Stomach smooth muscle (tissue), 2 donors: Measurements from ENCODE around the gene CDR2L.
"Not testable (repeated sequence)": the region's sequence is repeated elsewhere in the genome, so short reads cannot be mapped to it uniquely, and the experiment has no call there.

Experiments used
- H3K27ac ChIP-seq: one replicate; pipeline ENCODE4 v1.7.0; 2013; ENCODE audit warnings: mild to moderate bottlenecking, low read length, inconsistent platforms
- H3K27me3 ChIP-seq, 2 donors: one replicate each; pipeline ENCODE4 v1.7.0; 2013; ENCODE audit warnings: low read length in 2 of 2; ENCODE audit not compliant: insufficient read depth in 2 of 2, control insufficient read depth in 1 of 2
- H3K36me3 ChIP-seq, 2 donors: one replicate each; pipeline ENCODE4 v1.7.0; 2013; ENCODE audit warnings: low read length in 2 of 2; ENCODE audit not compliant: control insufficient read depth in 2 of 2, insufficient read depth in 2 of 2
- H3K4me1 ChIP-seq: one replicate; pipeline ENCODE4 v1.7.0; 2013; ENCODE audit warnings: low read length; ENCODE audit not compliant: control insufficient read depth, insufficient read depth
- H3K4me3 ChIP-seq, 2 donors: one replicate each; pipeline ENCODE4 v1.7.0; 2013; ENCODE audit warnings: low read length in 2 of 2
- H3K9ac ChIP-seq, 2 donors: one replicate each; pipeline ENCODE4 v1.7.0; 2013; ENCODE audit warnings: low read length in 2 of 2, mild to moderate bottlenecking in 1 of 2
- H3K9me3 ChIP-seq, 2 donors: one replicate each; pipeline ENCODE4 v1.7.0; 2013; ENCODE audit warnings: low read length in 2 of 2; ENCODE audit not compliant: control insufficient read depth in 2 of 2
- donor health status: healthy.
- donor health status: Pancreatic carcinoma.

Gene CDR2L

GRCh38 chr17:75030161-75030560 is 42.7 kb downstream of the CDR2L start:
- Histone ChIP-seq H3K4me1 (peaks cover 28% of the 10 kb centered on the region), H3K4me3 (no peak overlapping the region), H3K9ac (no peak overlapping the region), H3K9me3 (no peaks in the 10 kb centered on the region), H3K36me3 (no peaks in the 10 kb centered on the region), H3K27me3 (no peaks in the 10 kb centered on the region), H3K27ac (no peak overlapping the region)

DNA sequence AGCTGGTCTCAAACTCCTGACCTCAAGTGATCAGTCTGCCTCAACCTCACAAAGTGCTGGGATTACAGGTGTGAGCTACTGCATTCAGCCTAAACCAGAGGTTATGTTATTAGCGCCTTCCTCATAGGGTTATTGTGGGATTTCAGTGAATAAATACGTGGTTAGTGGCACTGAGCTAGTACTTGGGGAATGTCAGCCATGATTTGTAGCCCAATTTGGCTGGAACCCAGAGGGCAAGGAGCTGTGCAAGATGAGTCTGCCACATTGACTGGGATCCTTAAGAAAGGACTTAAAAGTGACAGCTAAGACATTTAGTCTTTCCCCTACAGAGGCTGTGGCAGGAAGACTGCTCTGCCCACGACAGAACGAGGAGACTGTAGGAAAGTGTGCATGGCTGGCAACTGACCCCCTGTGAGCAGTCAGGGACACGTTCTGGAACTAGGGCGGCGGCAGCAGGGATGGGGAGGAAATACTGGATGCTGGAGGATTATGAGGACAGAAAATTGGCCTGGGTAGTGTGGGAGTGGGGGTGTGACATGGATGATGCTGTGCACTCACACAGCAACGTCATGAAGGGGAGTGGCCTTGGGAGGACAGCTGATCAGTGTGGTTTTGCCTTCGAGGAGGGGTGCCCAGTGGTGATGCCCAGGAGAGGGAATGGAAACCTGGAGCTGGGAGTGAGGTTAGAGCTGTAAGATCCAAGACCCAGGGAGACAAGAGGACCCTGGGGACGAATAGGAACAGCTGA is 44.7 kb downstream of the CDR2L start:
- Histone ChIP-seq H3K27me3 (no peaks in the 10 kb centered on the region), H3K9me3 (no peaks in the 10 kb centered on the region), H3K4me3 (peak overlapping the region; percentile 3 to 89), H3K9ac (peak overlapping the region; percentile 26 to 58), H3K27ac (peak overlapping the region; percentile 78), H3K4me1 (peaks cover 32% of the 10 kb centered on the region), H3K36me3 (no peaks in the 10 kb centered on the region)

GRCh38 chr17:75032720-75033280 is 45.4 kb downstream of the CDR2L start:
- Histone ChIP-seq H3K27me3 (no peaks in the 10 kb centered on the region), H3K27ac (peak overlapping the region; percentile 78), H3K9me3 (no peaks in the 10 kb centered on the region), H3K36me3 (no peaks in the 10 kb centered on the region), H3K4me3 (peak overlapping the region; percentile 35 to 89), H3K9ac (peak overlapping the region; percentile 55 to 93), H3K4me1 (peaks cover 32% of the 10 kb centered on the region)

GRCh38 chr17:75033346-75034235 is 46.2 kb downstream of the CDR2L start:
- peak overlapping the region; percentile 55 to 93 for H3K9ac ChIP-seq
- H3K4me1 ChIP-seq = peaks cover 32% of the 10 kb centered on the region
- peaks cover 0 to 6% of the 10 kb centered on the region in 2 donors for H3K36me3 ChIP-seq
- peak overlapping the region; percentile 94 for H3K27ac ChIP-seq
- H3K4me3 ChIP-seq = peak overlapping the region; percentile 78 to 89
- no peaks in the 10 kb centered on the region for H3K9me3 ChIP-seq
- H3K27me3 ChIP-seq = no peaks in the 10 kb centered on the region

- Histone ChIP-seq H3K4me3 (peak overlapping the region; percentile 78 to 89), H3K36me3 (peaks cover 7 to 13% of the 10 kb centered on the region in 2 donors), H3K27me3 (no peaks in the 10 kb centered on the region), H3K9ac (peak overlapping the region; percentile 85 to 93), H3K4me1 (peaks cover 32% of the 10 kb centered on the region), H3K9me3 (no peaks in the 10 kb centered on the region), H3K27ac (peak overlapping the region; percentile 94)
Measured at GRCh38 chr17:75034236-75034908, 46.9 kb downstream of the CDR2L start.

GRCh38 chr17:75036643-75037268 is 49.3 kb downstream of the CDR2L start:
- H3K36me3 ChIP-seq = peaks cover 26 to 32% of the 10 kb centered on the region in 2 donors
- H3K27ac ChIP-seq = peak overlapping the region; percentile 46
- H3K9me3 ChIP-seq = no peaks in the 10 kb centered on the region
- H3K9ac ChIP-seq = no peak overlapping the region
- peak overlapping the region in 1 of 2 donors; percentile 40 for H3K4me3 ChIP-seq
- no peaks in the 10 kb centered on the region for H3K27me3 ChIP-seq
- H3K4me1 ChIP-seq = peaks cover 32% of the 10 kb centered on the region

DNA sequence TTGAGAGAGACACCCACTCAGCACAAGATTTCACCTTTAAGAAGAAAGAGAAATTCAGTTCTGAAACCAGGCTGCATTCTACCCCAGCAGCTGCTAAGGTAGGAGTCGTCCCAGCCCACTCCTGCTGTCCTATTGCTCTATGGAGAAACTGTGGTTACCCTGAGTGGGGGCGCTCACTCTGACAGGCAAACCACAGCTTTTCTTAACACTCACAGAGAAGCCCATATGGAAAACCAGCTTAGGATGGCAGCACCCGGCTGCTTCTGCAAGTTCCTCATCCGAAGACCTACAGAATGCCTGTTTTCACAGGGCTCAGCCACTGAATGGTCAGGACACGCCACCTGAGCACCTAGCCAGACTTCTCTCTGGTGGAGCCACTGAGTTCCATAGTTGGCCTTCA is 51.8 kb downstream of the CDR2L start:
- no peak overlapping the region for H3K27ac ChIP-seq
- no peaks in the 10 kb centered on the region for H3K27me3 ChIP-seq
- no peaks in the 10 kb centered on the region for H3K9me3 ChIP-seq
- H3K4me1 ChIP-seq = peaks cover 11% of the 10 kb centered on the region
- peaks cover 31 to 37% of the 10 kb centered on the region in 2 donors for H3K36me3 ChIP-seq
- no peak overlapping the region for H3K9ac ChIP-seq
- H3K4me3 ChIP-seq = no peak overlapping the region

DNA sequence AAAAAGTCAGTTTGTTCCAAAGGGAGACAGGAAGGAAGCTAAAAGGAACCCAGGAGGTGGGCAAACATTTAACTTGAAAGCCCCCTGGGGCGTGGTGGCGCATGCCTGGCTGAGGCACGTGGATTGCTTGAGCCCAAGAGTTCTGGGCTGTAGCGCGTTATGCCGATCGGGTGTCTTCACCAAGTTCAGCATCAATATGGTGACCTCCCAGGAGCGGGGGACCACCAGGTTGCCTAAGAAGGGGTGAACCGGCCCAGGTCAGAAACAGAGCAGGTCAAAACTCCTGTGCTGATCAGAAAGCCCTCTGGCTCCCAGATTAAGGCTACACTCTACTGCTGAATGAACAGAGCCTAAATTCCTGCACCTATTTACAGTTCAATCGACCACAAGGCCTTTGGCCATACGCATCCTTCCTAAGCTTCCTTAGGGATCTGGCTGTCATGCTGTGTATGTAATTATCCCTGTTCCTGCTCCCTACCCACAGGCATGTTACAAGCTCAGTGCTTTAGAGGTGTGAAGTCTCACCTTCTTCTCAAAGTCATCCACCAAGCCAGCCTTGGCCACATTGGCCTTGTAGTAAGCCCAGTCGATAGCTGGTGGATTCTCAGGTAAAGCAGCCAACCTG is 54.3 kb downstream of the CDR2L start:
- Histone ChIP-seq H3K4me3 (no peak overlapping the region), H3K4me1 (peaks cover 4% of the 10 kb centered on the region), H3K27ac (no peak overlapping the region), H3K36me3 (peaks cover 31 to 37% of the 10 kb centered on the region in 2 donors), H3K9me3 (no peaks in the 10 kb centered on the region), H3K9ac (no peak overlapping the region), H3K27me3 (no peaks in the 10 kb centered on the region)

DNA sequence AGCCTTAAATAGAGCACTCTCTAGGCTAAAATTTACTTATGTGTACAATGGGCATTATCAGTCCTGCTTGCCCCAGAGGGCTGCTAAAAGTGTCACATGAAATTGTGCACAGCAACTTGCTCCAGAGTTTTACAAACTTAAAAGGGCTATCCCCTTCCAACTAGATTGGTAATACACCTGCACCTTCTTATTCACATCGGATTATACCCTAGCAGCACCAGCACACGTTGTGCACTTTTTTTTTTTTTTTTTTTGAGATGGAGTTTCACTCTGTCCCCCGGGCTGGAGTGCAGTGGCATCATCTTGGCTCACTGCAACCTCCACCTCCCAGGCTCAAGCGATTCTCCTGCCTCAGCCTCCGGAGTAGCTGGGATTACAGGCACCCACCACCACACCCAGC is 56.4 kb downstream of the CDR2L start:
- Histone ChIP-seq H3K4me1 (peaks cover 12% of the 10 kb centered on the region), H3K36me3 (peaks cover 29 to 30% of the 10 kb centered on the region in 2 donors)
- H3K27ac ChIP-seq = not testable (repeated sequence)

More for the DNA sequence above, 56.4 kb downstream of the CDR2L start:
- H3K27me3 ChIP-seq, H3K9me3 ChIP-seq, H3K4me3 ChIP-seq, H3K9ac ChIP-seq: not testable (repeated sequence)
